ENCODE results near the gene PFKFB4. TPM values are rescaled to one million over a fixed set of nuclear protein-coding genes. Genes with fewer than 3 reads are reported as not detected.
A peak's percentile ranks its signal among the peaks of the same experiment; 100 is the strongest.

Gene PFKFB4
- total and polyA plus RNA-seq, 9 of the 15 experiments (the other 6 are each of a cell fraction or from before 2014, with no cell fraction given): 0.92 to 56.3 (median 13.5) TPM

- TF ChIP-seq TRIM25 (IDR thresholded peaks at IDR 0.05; ENCODE audit: borderline replicate concordance) (no peak), ARID2 (IDR thresholded peaks at IDR 0.05) (no peak), TGIF2 (CRISPR knock-in tag; IDR thresholded peaks at IDR 0.05) (no peak), ZNF511 (CRISPR knock-in tag; IDR thresholded peaks at IDR 0.05) (peak; percentile 66; the same call in 1 of the 2 replicates), ZFX (CRISPR knock-in tag; IDR thresholded peaks at IDR 0.05) (peak; percentile 88), MYC (IDR thresholded peaks at IDR 0.05; ENCODE audit: low read depth, low read length) (peak; percentile 74), MYC (CRISPR knock-in tag; IDR thresholded peaks at IDR 0.05; ENCODE audit: borderline replicate concordance, low read depth) (no peak), ZNF12 (CRISPR knock-in tag; IDR thresholded peaks at IDR 0.05) (no peak), NR4A1 (CRISPR knock-in tag; IDR thresholded peaks at IDR 0.05) (no peak), NR4A1 (tag; IDR thresholded peaks at IDR 0.05) (no peak), NR0B1 (IDR thresholded peaks at IDR 0.05; ENCODE audit: partially characterized antibody) (no peak), JUNB (CRISPR knock-in tag; conservative IDR thresholded peaks at IDR 0.05) (no peak), MEF2D (tag; conservative IDR thresholded peaks at IDR 0.05; ENCODE audit: low read depth) (no peak; the same call in 1 of the 2 replicates)
Measured at GRCh38 chr3:48472923-48473616, 83.5 kb downstream of the PFKFB4 start (continued).

All from K562 (cell line).